ENCODE results near the gene GREB1.

GREB1 gene, protein sequence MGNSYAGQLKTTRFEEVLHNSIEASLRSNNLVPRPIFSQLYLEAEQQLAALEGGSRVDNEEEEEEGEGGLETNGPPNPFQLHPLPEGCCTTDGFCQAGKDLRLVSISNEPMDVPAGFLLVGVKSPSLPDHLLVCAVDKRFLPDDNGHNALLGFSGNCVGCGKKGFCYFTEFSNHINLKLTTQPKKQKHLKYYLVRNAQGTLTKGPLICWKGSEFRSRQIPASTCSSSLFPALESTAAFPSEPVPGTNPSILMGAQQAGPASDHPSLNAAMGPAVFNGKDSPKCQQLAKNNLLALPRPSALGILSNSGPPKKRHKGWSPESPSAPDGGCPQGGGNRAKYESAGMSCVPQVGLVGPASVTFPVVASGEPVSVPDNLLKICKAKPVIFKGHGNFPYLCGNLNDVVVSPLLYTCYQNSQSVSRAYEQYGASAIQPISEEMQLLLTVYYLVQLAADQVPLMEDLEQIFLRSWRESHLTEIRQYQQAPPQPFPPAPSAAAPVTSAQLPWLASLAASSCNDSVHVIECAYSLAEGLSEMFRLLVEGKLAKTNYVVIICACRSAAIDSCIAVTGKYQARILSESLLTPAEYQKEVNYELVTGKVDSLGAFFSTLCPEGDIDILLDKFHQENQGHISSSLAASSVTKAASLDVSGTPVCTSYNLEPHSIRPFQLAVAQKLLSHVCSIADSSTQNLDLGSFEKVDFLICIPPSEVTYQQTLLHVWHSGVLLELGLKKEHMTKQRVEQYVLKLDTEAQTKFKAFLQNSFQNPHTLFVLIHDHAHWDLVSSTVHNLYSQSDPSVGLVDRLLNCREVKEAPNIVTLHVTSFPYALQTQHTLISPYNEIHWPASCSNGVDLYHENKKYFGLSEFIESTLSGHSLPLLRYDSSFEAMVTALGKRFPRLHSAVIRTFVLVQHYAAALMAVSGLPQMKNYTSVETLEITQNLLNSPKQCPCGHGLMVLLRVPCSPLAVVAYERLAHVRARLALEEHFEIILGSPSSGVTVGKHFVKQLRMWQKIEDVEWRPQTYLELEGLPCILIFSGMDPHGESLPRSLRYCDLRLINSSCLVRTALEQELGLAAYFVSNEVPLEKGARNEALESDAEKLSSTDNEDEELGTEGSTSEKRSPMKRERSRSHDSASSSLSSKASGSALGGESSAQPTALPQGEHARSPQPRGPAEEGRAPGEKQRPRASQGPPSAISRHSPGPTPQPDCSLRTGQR (N-terminal part only)

DNA sequence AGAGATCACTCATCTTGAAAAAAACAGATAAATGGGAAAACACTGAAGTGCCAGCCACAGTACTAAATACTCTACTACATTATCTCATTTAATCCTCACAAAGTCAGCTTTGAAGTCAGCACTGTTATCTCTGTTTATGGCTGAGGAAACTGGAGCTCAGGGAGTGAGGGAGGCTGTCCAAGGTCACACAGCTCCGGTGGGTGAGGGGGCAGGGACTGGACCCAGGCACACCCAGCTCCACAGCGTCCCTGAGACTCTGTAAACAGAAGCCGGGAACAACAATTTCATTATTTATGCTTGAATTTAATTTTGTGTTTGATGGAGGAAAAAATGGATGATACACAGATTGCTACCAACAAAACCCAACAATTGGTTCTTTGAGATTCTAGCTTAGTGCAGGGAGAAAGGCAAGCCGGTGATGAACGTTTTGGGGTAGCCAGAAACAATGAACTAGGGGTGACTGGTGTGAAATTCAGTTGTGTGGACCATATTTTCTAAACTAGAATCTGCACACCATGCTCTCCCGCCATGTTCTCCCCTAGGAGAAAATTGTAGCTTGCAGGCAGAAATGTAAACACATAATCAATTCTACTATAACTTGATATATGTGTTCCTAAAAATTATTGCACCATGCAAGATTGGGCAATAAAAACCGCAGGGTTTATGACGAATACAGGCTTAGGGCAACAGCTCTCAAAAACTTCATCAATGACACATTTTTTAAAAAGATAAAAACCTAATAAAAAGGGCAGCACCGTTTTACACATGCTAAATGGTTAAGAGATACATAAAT, at the start of gene GREB1:
Gene GREB1, plus strand, starts transcription at position 768 of the 793 bp plus-strand sequence. CDS start 22,570 bp downstream, outside the sequence.
- DNase-seq, result no peak

DNA sequence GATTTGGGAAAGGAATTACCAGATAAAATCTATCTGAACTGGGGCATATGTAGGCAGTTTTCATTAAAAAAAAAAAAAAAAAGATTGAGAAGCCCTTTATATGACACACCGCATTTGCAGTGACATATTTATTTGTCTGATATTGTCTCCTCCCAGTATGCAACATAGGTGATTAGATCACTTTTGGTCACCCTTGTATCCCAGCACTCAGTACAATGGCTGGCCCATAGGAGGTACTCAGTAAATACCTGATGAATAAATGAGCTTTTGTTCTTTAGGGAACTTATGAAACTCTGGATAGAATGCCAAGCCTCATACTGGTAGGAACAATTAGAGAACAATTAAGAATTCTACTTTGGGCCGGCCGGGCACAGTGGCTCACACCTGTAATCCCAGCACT, 45.0 kb upstream of the GREB1 start:
- no peak for DNase-seq

DNA sequence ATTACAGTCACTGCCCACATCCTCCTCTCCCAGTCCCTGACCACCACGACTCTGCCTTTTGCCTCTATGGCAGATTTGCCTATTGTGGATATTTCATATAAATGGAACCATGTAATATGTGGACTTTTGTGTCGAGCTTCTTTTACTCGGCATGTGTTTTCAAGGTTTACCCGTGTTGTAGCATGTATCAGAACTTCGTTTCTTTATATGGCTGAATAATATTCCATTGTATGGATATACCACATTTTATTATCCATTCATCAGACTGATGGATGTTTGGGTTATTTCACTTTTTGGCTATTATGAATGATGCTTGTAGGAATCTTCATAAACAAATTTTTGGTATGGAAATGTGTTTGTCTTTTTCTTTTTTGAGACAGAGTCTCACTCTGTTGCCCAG, 43.7 kb upstream of the GREB1 start:
- no peak for DNase-seq

DNA sequence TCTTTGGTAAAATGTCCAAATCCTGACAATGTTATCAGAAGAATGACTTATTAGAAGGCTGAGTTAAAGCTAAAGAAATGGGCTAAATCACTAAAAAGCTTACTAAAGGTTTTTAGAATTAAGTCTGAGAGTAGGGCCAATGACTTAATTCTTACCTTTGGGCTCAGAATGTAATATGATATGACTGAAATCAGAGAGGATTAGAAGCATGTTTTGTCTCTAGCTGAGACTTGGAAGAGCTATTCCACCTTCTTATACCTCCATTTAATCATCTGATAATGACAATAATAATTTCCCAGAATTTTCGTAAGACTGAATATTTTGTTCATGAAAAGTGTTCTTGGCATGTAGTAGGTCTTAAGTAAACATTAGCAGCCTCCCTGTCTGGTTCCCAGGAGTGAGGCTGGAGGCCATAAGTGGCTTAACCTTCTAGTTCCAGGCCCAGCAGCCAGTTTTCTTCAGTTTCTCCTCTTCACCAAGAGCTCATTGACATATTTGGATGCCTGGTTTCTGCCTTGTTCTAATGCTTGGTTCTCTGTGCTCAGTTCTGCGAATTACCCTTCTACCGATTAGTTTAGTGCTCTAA, 42.4 kb upstream of the GREB1 start:
- DNase-seq, result no peak

DNA sequence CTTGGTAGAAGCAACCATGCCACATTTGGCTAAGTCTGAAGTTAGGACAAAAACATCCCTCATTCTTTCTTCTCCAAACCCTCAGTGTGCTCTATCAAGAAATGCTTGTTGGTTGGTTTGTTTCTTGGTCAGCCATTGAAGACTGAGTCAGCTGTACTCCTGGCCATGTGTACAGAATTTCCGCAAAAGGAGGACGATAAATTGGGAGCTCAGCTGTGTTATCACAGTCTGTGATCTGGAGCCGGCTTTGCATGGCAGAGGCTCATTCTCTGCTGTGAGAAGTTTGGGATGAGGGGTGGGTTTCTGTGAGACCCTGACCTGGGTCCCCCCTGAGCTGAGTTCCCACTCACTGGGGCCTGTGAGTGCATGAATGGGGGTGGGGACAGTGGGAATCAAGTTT, 41.6 kb upstream of the GREB1 start:
- DNase-seq, result no peak

DNA sequence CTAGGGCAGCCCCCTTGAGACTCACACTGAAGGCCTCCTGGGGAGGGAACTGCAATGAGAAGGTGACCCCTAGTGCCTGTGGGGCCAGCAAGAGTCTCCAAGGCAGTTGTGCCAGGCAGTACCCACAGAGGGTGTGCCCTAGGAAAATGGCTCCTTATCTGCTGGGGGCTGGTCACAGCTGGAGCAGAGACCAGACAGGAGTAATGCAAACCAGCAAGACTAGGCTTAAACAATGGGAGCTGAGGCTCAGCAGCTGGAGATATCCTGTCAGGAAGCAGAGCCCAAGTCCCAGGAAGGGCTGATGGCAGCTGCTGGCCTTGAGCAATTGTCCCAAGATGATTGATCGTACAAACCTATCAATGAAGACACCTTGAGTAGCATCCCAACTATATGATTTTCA, 41.1 kb upstream of the GREB1 start:
- no peak for DNase-seq

DNA sequence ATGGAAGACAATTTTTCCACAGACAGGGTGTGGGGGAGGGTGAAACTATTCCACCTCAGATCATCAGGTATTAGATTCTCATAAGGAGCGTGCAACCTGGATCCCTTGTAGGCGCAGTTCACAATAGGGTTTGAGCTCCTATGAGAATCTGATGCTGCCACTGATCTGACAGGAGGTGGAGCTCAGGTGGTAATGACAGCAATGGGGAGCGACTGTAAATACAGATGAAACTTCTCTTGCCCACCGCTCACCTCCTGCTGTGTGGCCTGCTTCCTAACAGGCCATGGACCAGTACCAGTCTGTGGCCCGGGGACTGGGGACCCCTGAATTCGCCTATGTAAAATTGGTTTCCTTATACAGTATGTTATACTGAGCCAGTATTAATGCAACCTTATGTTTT, 40.6 kb upstream of the GREB1 start:
- no peak for DNase-seq

DNA sequence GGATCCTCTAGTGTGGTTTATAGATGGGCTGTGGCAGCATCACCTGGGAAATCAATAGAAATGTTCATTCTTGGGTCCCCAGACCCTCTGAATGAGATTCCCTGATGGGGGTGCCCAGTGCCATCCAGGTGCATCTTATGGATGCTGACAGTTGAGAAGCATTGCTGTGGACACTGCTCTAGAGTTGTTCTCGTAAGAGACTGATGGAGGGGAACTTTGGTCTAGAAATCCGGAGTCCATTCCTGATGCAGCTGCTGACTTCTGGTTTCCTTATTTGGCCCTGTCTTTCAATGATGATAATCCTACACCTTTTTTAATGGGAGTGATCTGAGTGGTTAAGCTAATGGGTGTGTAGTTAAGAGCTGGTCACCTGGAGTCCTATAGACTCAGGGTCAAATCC, 39.5 kb upstream of the GREB1 start:
- DNase-seq, result no peak

DNA sequence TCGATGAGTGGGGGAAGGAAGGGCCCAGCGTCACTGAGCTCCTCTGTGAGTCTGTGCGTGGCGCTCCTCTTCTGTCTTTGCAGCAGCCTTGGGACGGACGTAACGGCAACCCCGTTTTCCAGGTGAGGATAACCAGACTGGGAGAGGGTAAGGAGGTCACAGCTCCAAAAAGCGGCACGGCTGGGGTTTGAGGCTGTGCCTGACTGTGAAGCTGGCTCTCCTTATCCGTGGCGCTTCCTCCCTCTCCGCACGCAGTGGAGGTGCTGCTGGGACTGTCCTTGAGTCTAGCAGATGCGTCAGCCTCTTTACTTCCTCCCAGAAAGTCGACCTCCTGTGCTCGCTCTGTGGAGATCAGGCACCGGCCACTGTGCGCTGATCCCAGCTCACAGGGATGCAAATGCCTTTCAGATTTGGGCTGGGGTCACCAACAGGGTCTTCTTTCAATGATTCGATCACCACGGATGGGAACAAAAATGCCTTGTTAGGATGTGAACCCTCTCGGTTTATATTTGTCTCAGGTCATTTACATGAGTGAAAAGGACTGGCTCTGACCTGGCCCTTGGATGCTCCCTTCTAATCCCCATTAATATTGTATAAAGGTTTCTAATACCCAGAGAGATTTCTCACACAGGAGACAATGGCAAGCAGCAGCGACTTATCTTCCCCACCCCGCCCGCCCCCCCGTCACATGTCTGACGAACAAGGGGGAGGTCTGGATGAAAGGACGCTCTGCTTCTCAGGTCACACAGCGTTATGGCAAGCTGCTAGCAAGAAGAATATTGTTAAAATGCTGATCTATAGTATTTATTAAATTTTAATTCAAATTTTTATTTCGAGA, 37.8 kb upstream of the GREB1 start:
- DNase-seq, result no peak

DNA sequence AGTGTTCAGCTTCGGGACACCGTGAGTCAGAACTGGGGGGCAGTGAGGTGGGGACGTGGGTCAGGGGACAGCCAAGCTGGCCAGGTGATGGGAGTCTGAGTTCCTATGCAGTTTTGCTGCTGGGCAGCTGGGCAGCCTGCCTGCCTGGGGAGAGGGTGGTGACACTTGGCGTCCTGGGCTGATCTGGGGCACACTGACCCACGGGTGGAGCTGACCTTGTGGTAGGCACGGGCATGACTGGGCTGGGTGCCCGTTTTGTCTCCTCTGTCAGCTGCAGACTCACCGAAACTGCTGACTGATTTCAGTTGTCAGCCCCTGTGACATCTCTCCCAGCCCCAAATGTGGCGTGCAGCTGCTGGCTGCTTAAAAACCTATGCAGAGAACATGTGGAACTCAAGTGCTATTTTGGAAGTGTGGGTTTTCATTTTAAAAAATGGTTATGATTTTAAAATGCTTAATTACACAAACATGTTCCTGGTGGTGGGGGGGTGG, 35.3 kb upstream of the GREB1 start:
- DNase-seq, result no peak

DNA sequence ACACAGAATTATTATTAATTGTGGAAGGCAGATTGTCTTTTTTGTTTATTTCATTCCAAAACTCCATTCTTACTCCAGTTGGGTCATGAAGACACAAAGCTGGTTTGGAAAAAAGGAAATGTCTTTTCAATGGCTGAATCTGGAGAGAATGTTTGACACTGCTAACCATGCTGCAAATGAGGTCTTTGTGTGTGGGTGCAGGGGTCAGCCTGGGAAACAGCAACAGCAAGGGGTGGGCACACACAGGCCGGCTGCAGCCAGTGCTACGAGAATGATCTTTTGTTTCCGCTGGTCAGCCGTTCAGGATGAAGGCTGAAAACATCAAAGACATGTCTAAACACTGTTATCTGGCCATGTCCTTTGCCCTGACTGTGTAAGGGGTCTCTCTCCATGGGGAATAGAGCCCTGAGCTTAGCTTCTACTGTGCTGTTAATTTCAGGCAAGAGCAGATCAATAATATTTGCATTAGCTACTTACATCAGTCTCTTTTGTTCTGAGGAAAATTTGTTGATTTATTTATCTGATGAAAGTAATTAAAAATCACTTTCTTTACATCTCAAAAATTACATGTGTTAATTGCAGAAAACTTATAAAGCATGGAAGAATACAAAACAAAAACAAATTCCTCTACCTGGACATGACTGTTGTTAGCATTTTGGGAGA, 34.6 kb upstream of the GREB1 start:
- DNase-seq, result no peak

DNA sequence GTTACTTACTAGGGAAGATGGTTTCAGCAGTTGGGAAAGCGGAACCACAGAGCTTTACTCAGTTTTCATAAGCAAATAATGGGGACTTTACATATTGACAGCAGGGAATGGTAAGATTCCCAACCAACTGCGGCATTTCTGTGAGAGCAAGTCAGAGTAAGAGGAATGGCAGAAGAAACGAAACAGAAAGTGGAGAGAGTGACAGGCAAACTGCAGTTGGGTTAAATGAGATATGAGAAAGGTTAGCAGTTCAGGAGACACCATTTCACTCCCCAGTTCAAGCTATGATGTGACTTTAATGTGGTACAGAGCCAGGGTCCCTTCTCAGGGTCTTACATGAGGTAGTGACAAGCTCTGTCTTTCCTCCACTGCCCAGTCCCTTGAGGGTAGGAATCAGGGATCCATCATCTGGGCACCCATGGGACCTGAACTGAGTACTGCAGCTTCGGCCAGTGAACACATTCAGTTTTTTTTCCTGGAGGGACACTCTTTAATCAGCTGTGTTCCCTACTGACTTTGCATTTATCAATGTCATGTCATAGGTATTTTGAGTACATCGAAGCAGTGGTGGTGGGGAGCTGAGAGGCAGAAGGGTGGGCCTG, 33.0 kb upstream of the GREB1 start:
- DNase-seq, result no peak

DNA sequence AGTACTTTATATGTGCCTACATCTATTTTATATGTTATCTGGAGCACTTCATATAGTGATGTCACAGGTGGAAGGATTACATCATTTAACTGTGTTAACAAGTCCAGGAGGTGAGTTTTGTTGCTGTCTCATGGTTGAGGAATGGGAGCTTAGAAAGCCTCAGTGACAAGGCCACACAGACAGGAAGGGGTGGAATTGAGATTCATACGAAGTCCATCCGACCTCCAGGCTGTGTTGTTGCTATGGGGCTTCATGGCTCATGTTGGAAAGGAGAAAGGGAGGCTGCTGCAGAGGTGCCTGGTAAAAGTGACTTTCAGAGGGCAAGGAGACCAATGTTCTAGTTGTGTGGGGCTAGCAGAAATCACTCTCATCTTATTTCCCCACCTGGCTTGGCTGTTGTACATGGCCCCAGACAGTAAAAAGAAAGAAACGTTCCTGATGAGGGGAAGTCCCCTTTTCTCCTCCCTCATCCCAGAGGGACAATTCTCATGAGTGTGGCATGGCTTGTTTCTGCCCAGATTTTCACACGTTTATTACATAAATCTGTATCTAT, 31.0 kb upstream of the GREB1 start:
- DNase-seq, result no peak

DNA sequence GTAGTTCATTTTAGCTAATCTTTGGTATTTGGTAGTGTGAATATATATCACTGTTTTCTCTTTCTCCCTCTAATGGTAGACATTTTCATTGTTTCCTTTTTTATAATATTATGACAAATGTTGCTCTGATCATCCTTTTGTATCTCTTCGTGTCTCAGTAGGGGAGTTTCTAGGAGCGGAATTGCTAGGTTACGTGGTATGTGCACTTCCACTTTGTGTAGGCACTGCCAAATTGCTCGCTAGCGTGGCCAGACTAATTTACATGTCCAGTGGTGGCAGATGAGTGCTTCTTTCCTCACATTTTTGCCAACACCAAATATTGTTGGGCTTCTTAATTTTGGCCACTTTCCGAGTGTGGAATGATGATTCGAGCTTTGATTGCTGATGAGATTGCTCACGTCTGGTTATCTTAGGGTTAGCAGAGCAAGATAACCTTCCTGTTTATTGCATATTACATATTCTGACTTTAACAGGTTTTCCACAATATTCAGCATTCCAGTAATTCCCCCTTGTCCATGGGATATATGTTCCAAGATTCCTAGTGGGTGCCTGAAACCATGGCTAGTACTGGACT, 30.4 kb upstream of the GREB1 start:
- no peak for DNase-seq

DNA sequence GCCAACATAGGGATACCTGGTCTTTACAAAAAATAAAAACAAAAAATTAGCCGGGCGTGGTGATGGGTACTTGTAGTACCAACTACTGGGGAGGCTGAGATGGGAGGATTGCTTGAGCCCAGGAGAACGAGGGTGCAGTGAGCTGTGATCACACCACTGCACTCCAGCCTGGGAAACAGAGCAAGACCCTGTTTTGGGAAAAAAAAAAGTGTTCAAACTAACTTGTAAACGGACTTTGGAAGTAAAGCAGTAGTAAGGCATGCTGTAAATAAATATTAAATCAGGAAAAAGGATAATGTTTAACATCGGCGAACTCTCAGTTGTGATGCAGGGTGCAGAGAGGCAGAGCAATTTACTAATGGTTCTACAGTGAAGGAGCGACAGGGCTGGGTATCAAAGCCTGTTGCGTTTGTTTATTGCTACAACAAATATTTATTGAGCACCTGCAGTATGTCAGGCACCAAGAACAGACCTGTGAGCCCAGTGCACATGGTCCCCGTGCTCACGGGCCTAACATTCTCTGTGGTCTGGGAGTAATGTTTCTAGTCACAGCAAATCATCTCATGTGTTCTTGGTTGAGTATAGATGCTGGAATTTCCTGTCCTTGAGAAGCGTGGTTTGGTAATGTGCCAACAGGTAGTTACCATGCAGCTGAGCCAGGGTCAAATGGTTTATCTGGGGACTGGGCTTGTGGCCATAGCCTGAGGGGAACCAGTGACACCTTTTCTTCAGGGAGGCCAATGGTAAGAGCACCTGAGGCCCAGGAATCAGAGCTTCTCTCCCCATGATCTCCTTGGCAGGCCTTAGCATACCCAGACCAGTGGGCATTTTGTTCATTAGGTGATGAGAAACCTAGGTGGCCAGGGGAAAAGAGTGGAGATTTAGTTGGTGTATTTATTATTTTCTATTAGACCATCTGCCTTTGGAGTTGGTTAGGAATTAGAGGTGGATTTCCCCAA, 27.9 kb upstream of the GREB1 start:
- no peak for DNase-seq

DNA sequence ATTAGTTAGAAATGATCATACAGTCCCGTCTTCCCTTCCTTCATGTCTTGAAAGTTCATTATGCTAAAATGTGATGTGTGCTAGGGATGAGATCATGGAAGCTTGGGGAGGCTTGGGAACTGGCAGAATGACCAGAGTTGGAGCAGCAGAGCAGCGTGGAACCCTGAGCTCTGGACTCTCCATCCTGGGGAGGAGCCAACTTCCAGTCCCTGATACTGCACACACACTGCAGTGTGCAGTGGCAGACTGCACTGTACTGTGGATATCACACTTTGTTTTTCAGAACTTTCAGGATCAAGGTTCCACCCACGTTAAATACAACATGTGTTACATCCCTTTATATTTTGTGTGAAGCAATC, 27.3 kb upstream of the GREB1 start:
- no peak for DNase-seq

DNA sequence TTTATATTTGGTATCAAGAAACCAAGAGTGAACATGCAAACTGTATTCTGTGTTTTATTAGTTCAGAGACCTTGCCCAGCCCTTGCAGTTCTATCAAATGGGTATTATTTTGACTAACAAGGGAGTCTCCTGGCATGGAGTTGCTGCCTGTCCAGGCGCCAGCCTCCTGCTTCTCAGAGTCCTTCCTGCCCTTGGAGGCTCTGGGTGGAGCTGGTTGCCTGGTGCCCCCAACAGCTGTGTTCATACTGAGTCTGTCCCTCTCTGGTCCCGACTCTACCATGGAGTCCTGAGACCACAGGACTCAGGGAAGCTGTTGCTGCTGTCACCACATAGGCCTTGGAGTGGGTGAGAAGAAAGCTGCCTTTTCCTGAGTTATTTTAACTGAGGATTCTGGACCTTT, 26.3 kb upstream of the GREB1 start:
- DNase-seq, result no peak

DNA sequence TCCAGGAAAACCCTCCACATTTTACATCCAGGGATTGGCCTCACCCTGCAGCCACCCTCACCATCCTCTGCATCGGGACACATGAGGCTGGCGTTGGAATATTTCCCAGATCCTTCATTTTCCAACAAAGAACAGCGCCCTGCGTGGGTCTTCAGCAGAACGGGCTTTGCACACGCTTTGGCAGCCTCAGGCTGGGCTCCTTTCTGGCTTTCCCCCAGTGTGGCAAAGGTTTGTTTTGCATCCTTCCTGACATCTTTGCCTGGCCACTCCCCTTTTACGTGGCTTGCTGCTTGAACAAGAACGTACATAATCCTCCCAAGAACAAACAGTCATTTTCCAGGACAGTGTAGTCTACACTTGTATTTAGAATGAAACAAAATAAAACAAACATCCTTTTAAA, 25.6 kb upstream of the GREB1 start:
- DNase-seq, result no peak

Data from stimulated activated CD4-positive, alpha-beta T cell treated with anti-CD3 and anti-CD28 coated beads, Interleukin-4, amount 100 ng/mL, for 4 hours (primary cell).